ENCODE results near the gene VAMP5. TPM values are rescaled to one million over a fixed set of nuclear protein-coding genes. Genes with fewer than 3 reads are reported as not detected.

The VAMP5 gene
- total and polyA plus RNA-seq, 10 of the 15 experiments (the other 5 are each of a cell fraction or from before 2014, with no cell fraction given), result 3.8 to 52.7 (median 24.1) TPM

DNA sequence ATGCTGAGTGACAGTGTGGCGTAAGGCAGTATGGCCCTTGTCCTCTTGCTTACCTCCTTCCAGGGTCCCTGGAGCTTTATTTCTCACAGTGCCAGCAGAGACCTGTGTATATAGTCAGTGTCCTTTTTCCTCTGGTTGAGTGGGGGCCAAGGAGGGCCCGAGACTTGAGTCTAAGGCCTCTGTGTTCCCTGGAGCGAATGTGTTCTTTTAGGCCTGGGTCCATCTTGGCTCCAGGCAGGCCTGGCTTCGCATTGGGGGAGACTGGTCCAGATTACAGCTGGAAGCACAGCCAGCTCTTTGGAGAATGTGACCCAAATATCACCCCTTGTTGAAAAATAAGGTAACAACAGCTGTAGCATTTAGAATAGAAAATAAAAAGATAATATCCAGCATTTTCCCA is 5.0 kb downstream of the VAMP5 start (continued):
- TF ChIP-seq NRF1 (conservative IDR thresholded peaks at IDR 0.05; ENCODE audit: low read depth, low read length), result no peak
- TF ChIP-seq, protein P1, sequence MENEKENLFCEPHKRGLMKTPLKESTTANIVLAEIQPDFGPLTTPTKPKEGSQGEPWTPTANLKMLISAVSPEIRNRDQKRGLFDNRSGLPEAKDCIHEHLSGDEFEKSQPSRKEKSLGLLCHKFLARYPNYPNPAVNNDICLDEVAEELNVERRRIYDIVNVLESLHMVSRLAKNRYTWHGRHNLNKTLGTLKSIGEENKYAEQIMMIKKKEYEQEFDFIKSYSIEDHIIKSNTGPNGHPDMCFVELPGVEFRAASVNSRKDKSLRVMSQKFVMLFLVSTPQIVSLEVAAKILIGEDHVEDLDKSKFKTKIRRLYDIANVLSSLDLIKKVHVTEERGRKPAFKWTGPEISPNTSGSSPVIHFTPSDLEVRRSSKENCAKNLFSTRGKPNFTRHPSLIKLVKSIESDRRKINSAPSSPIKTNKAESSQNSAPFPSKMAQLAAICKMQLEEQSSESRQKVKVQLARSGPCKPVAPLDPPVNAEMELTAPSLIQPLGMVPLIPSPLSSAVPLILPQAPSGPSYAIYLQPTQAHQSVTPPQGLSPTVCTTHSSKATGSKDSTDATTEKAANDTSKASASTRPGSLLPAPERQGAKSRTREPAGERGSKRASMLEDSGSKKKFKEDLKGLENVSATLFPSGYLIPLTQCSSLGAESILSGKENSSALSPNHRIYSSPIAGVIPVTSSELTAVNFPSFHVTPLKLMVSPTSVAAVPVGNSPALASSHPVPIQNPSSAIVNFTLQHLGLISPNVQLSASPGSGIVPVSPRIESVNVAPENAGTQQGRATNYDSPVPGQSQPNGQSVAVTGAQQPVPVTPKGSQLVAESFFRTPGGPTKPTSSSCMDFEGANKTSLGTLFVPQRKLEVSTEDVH (IDR thresholded peaks at IDR 0.05; ENCODE audit: low read depth, partially characterized antibody), result no peak
- no peak for TF ChIP-seq SUPT20H (IDR thresholded peaks at IDR 0.05; ENCODE audit: borderline replicate concordance, control insufficient read depth, low read depth, low read length)
- TF ChIP-seq CREM (IDR thresholded peaks at IDR 0.05; ENCODE audit: low read depth), result no peak
- no peak for TF ChIP-seq TCF3 (IDR thresholded peaks at IDR 0.05; ENCODE audit: borderline replicate concordance, insufficient read depth, low read depth, low read length)
- TF ChIP-seq ZBED1 (IDR thresholded peaks at IDR 0.05; ENCODE audit: borderline replicate concordance), result no peak
- no peak for TF ChIP-seq KDM1A (IDR thresholded peaks at IDR 0.05; ENCODE audit: borderline replicate concordance)
- TF ChIP-seq, protein P2, sequence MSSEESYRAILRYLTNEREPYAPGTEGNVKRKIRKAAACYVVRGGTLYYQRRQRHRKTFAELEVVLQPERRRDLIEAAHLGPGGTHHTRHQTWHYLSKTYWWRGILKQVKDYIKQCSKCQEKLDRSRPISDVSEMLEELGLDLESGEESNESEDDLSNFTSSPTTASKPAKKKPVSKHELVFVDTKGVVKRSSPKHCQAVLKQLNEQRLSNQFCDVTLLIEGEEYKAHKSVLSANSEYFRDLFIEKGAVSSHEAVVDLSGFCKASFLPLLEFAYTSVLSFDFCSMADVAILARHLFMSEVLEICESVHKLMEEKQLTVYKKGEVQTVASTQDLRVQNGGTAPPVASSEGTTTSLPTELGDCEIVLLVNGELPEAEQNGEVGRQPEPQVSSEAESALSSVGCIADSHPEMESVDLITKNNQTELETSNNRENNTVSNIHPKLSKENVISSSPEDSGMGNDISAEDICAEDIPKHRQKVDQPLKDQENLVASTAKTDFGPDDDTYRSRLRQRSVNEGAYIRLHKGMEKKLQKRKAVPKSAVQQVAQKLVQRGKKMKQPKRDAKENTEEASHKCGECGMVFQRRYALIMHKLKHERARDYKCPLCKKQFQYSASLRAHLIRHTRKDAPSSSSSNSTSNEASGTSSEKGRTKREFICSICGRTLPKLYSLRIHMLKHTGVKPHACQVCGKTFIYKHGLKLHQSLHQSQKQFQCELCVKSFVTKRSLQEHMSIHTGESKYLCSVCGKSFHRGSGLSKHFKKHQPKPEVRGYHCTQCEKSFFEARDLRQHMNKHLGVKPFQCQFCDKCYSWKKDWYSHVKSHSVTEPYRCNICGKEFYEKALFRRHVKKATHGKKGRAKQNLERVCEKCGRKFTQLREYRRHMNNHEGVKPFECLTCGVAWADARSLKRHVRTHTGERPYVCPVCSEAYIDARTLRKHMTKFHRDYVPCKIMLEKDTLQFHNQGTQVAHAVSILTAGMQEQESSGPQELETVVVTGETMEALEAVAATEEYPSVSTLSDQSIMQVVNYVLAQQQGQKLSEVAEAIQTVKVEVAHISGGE (CRISPR knock-in tag; IDR thresholded peaks at IDR 0.05), result no peak
- no peak for TF ChIP-seq JUNB (IDR thresholded peaks at IDR 0.05)
- TF ChIP-seq JUND (IDR thresholded peaks at IDR 0.05; ENCODE audit: low read depth, low read length), result no peak

Data from GM12878 (cell line).